Measurements from ENCODE around the gene ANXA5.

DNA sequence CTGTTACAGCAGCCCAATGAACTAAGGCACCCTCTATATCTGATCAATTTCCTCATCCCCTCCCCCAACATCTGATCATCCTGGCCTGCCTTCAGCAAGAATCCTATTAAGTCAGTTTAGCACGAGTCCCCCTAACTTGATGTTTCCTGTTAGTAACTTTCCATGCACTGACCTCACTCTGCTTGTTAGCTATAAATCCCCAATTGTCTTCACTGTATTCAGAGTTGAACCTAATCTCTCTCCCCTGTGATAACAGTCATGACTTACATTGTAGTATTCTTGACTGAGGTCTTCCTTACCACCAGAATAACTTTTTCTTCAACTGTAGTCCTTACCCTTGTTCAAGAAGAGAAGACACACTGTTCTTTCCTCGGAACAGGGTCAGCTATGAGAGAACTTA, 8.5 kb downstream of the ANXA5 start:
- TF ChIP-seq, protein P1, sequence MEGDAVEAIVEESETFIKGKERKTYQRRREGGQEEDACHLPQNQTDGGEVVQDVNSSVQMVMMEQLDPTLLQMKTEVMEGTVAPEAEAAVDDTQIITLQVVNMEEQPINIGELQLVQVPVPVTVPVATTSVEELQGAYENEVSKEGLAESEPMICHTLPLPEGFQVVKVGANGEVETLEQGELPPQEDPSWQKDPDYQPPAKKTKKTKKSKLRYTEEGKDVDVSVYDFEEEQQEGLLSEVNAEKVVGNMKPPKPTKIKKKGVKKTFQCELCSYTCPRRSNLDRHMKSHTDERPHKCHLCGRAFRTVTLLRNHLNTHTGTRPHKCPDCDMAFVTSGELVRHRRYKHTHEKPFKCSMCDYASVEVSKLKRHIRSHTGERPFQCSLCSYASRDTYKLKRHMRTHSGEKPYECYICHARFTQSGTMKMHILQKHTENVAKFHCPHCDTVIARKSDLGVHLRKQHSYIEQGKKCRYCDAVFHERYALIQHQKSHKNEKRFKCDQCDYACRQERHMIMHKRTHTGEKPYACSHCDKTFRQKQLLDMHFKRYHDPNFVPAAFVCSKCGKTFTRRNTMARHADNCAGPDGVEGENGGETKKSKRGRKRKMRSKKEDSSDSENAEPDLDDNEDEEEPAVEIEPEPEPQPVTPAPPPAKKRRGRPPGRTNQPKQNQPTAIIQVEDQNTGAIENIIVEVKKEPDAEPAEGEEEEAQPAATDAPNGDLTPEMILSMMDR (conservative IDR thresholded peaks at IDR 0.05): no peak
- TF ChIP-seq EZH2 (IDR thresholded peaks at IDR 0.05; ENCODE audit: low read depth): no peak

Data from PC-9 (cell line).